Caco-2 (cell line): ENCODE data around the gene TRIM56. TPM values are rescaled to one million over a fixed set of nuclear protein-coding genes. Genes with fewer than 3 reads are reported as not detected.
"Not testable (repeated sequence)": the region's sequence is repeated elsewhere in the genome, so short reads cannot be mapped to it uniquely, and the experiment has no call there.

Experiments
- BruUV-seq: library from RNA; stranded (reverse); fragments of 400-500 nt; replicated peaks from 2 replicates; lab custom pipeline; 2021; lab: Mats Ljungman, UMichigan
- CTCF ChIA-PET: fragments of 300-600 bp; sonication (Branson Sonifier 250); formaldehyde crosslinking; loops from one replicate; lab custom pipeline; 2022; ENCODE audit warnings: antibody characterized with exemption; lab: Charles Lee
- POLR2A ChIA-PET: fragments of 300-600 bp; sonication (Branson Sonifier 250); formaldehyde crosslinking; loops from one replicate; lab custom pipeline; 2022; ENCODE audit warnings: antibody characterized with exemption; lab: Charles Lee
- DNase-seq, 2 experiments: peaks; one replicate each; pipeline versions ENCODE4 v3.0.0 to v3.0.0-alpha.2; 2020 to 2022
- H3K27me3 ChIP-seq: replicated peaks from 2 replicates; pipeline ENCODE4 v1.6.0; 2011; ENCODE audit warnings: low read length; ENCODE audit not compliant: control insufficient read depth, insufficient read depth
- H3K36me3 ChIP-seq: 2 replicates; pipeline ENCODE4 v1.5.1; 2011; ENCODE audit warnings: low read length; ENCODE audit not compliant: control insufficient read depth, insufficient read depth
- H3K4me1 ChIP-seq: fragments of 250-450 bp; sonication (Bioruptor Pico); 2 replicates; pipeline ENCODE4 v1.5.1; 2020; ENCODE audit warnings: mild to moderate bottlenecking
- H3K4me3 ChIP-seq: 2 replicates; pipeline ENCODE4 v1.5.1; 2011; ENCODE audit warnings: low read depth, mild to moderate bottlenecking, control low read depth, low read length
- H3K9me3 ChIP-seq: fragments of 250-450 bp; sonication (Bioruptor Pico); 2 replicates; pipeline ENCODE4 v1.5.1; 2020; ENCODE audit warnings: mild to moderate bottlenecking, moderate library complexity
- H3K27ac Mint-ChIP-seq: one replicate; pipeline ENCODE4 v1.8.0; 2022; ENCODE audit warnings: mixed read lengths; ENCODE audit not compliant: unreplicated experiment
- H3K27me3 Mint-ChIP-seq: one replicate; pipeline ENCODE4 v1.8.0; 2022; ENCODE audit warnings: mixed read lengths; ENCODE audit not compliant: insufficient read depth, unreplicated experiment
- H3K36me3 Mint-ChIP-seq: one replicate; pipeline ENCODE4 v1.8.0; 2022; ENCODE audit warnings: mild to moderate bottlenecking, mixed read lengths; ENCODE audit not compliant: insufficient read depth, unreplicated experiment
- H3K4me1 Mint-ChIP-seq: one replicate; pipeline ENCODE4 v1.8.0; 2022; ENCODE audit warnings: low read depth, mixed read lengths; ENCODE audit not compliant: unreplicated experiment
- H3K4me3 Mint-ChIP-seq: one replicate; pipeline ENCODE4 v1.8.0; 2022; ENCODE audit warnings: mild to moderate bottlenecking, moderate library complexity, mixed read lengths; ENCODE audit not compliant: unreplicated experiment
- H3K9me3 Mint-ChIP-seq: one replicate; pipeline ENCODE4 v1.8.0; 2022; ENCODE audit warnings: mixed read lengths; ENCODE audit not compliant: unreplicated experiment
- CTCF ChIP-seq, 2 experiments: fragments of 200-600 bp in 1 of 2; IDR thresholded peaks; 1 replicate in 1 of 2; 2 replicates in 1 of 2; pipeline versions ENCODE4 v1.5.1 to v1.8.0; 2011 to 2022; ENCODE audit warnings: antibody characterized with exemption in 1 of 2, control low read depth in 1 of 2, inconsistent platforms in 1 of 2, low read depth in 1 of 2, low read length in 1 of 2, mild to moderate bottlenecking in 1 of 2, moderate library complexity in 1 of 2; ENCODE audit not compliant: insufficient read depth in 1 of 2, severe bottlenecking in 1 of 2, unreplicated experiment in 1 of 2
- intact Hi-C: fragments of 100-400 bp; cut with micrococcal nuclease; formaldehyde crosslinking; loops from one replicate; pipeline ENCODE4 v1.10.0; 2022; ENCODE audit not compliant: unreplicated experiment
- total RNA-seq: library from RNA; stranded (reverse); gene quantifications from 2 replicates; pipeline ENCODE4 v1.2.3, GENCODE V29; 2022

TRIM56 gene
- total RNA-seq, 1 experiment from 2014 or later: 30.3 TPM

- no peaks in the 10 kb centered on the region for H3K9me3 ChIP-seq
- no peaks in the 10 kb centered on the region for H3K4me1 ChIP-seq
- H3K36me3 ChIP-seq: no peaks in the 10 kb centered on the region
- Mint-ChIP-seq H3K4me3 (no peak overlapping the region), H3K36me3 (no peaks in the 10 kb centered on the region), H3K27me3 (peaks cover 14% of the 10 kb centered on the region), H3K27ac (no peak overlapping the region), H3K9me3 (no peaks in the 10 kb centered on the region), H3K4me1 (no peaks in the 10 kb centered on the region)
- TF ChIP-seq CTCF (IDR thresholded peaks at IDR 0.05; ENCODE audit: insufficient read depth in 1 of 2, low read depth in 1 of 2, low read length in 1 of 2, severe bottlenecking in 1 of 2, unreplicated experiment in 1 of 2): no peak
- no TSS peak for BruUV-seq
- ChIA-PET POLR2A (no interaction called here), CTCF (no interaction called here)
- DNase-seq: no peak
- no peak overlapping the region for H3K4me3 ChIP-seq
- intact Hi-C loops: no loop called here
- H3K27me3 ChIP-seq: no peaks in the 10 kb centered on the region; the same call in 1 of the 2 replicates
Observed at GRCh38 chr7:101066141-101066832, 19.0 kb upstream of the TRIM56 start.

GRCh38 chr7:101066833-101067177 is 18.5 kb upstream of the TRIM56 start:
- Mint-ChIP-seq H3K4me3 (no peak overlapping the region), H3K36me3 (no peaks in the 10 kb centered on the region), H3K27ac (no peak overlapping the region), H3K4me1 (no peaks in the 10 kb centered on the region), H3K9me3 (no peaks in the 10 kb centered on the region), H3K27me3 (peaks cover 11% of the 10 kb centered on the region)
- TF ChIP-seq CTCF (IDR thresholded peaks at IDR 0.05; ENCODE audit: insufficient read depth in 1 of 2, low read depth in 1 of 2, low read length in 1 of 2, severe bottlenecking in 1 of 2, unreplicated experiment in 1 of 2): no peak
- H3K27me3 ChIP-seq: no peaks in the 10 kb centered on the region; the same call in 1 of the 2 replicates
- no peak overlapping the region for H3K4me3 ChIP-seq
- no peaks in the 10 kb centered on the region for H3K9me3 ChIP-seq
- DNase-seq: no peak
- ChIA-PET CTCF (no interaction called here), POLR2A (no interaction called here)
- no peaks in the 10 kb centered on the region for H3K4me1 ChIP-seq
- BruUV-seq: no TSS peak
- no peaks in the 10 kb centered on the region for H3K36me3 ChIP-seq
- intact Hi-C loops: no loop called here

- TF ChIP-seq CTCF (IDR thresholded peaks at IDR 0.05; ENCODE audit: insufficient read depth in 1 of 2, low read depth in 1 of 2, low read length in 1 of 2, severe bottlenecking in 1 of 2, unreplicated experiment in 1 of 2): no peak
- Mint-ChIP-seq H3K4me3 (no peak overlapping the region), H3K4me1 (no peaks in the 10 kb centered on the region), H3K36me3 (no peaks in the 10 kb centered on the region), H3K27ac (no peak overlapping the region), H3K9me3 (no peaks in the 10 kb centered on the region), H3K27me3 (peaks cover 11% of the 10 kb centered on the region)
- DNase-seq: no peak
- Histone ChIP-seq H3K4me1 (no peaks in the 10 kb centered on the region), H3K27me3 (no peaks in the 10 kb centered on the region; the same call in 1 of the 2 replicates), H3K4me3 (no peak overlapping the region), H3K9me3 (no peaks in the 10 kb centered on the region), H3K36me3 (no peaks in the 10 kb centered on the region)
- CTCF ChIA-PET: no interaction called here
- POLR2A ChIA-PET: no interaction called here
- intact Hi-C loops: no loop called here
- BruUV-seq: no TSS peak
Observed at GRCh38 chr7:101068401-101068800, 16.9 kb upstream of the TRIM56 start.

- H3K4me3 ChIP-seq, H3K9me3 ChIP-seq, BruUV-seq, intact Hi-C loops, H3K4me1 Mint-ChIP-seq, DNase-seq, H3K36me3 Mint-ChIP-seq, H3K9me3 Mint-ChIP-seq, H3K36me3 ChIP-seq, CTCF ChIA-PET, H3K27ac Mint-ChIP-seq, H3K27me3 ChIP-seq, POLR2A ChIA-PET, H3K4me1 ChIP-seq, H3K4me3 Mint-ChIP-seq: not testable (repeated sequence)
- H3K27me3 Mint-ChIP-seq: peaks cover 10% of the 10 kb centered on the region
Observed at GRCh38 chr7:101071362-101072104, 13.7 kb upstream of the TRIM56 start.
